GM12873 (cell line): ENCODE measurements around the gene GOLT1A.

Source experiments
- TF ChIP-seq, protein P1 (sequence below): IDR thresholded peaks from 2 replicates; pipeline ENCODE4 v1.5.1; 2012; ENCODE audit warnings: low read depth, mild to moderate bottlenecking, moderate library complexity, low read length, control low read depth; ENCODE audit not compliant: insufficient read depth; ENCODE audit errors: missing control alignments

The GOLT1A gene

DNA sequence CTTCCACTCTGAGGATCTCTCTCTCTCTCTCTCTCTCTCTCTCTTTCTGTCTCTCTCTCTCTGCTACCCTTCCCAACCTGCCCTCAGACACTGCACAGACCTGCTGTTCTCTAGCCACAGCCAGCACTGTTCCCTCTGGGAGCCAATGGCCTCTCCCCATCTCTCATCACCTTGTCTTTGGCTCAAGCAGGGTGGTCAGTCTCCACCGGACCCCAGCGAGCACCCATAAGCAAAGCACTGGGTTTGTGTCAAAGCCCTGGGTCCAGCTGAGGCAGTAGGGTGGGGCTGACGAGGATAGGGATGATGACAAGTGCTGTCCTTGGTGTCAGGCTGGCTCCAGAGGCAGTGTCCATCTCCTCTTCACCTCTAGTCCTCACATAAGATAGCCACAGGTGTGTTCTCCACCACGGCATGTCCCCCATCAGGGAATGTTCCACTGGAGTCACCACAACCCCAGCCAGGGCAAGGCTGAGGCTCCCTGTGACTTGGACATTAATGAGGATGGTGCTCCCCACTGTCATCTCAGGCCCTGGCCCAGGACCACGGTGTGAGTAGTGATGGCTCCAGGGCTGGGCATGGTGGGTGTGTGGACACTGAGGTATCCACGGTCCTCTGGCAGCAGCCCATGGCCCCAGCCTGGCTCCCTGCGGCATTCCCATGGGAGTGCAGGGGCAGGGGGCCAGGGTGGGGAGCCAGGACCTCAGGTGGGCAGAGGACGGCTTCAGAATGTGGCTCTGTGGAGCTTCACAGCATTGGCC, 8.4 kb upstream of the GOLT1A start:
- TF ChIP-seq, protein P1, sequence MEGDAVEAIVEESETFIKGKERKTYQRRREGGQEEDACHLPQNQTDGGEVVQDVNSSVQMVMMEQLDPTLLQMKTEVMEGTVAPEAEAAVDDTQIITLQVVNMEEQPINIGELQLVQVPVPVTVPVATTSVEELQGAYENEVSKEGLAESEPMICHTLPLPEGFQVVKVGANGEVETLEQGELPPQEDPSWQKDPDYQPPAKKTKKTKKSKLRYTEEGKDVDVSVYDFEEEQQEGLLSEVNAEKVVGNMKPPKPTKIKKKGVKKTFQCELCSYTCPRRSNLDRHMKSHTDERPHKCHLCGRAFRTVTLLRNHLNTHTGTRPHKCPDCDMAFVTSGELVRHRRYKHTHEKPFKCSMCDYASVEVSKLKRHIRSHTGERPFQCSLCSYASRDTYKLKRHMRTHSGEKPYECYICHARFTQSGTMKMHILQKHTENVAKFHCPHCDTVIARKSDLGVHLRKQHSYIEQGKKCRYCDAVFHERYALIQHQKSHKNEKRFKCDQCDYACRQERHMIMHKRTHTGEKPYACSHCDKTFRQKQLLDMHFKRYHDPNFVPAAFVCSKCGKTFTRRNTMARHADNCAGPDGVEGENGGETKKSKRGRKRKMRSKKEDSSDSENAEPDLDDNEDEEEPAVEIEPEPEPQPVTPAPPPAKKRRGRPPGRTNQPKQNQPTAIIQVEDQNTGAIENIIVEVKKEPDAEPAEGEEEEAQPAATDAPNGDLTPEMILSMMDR = no peak

DNA sequence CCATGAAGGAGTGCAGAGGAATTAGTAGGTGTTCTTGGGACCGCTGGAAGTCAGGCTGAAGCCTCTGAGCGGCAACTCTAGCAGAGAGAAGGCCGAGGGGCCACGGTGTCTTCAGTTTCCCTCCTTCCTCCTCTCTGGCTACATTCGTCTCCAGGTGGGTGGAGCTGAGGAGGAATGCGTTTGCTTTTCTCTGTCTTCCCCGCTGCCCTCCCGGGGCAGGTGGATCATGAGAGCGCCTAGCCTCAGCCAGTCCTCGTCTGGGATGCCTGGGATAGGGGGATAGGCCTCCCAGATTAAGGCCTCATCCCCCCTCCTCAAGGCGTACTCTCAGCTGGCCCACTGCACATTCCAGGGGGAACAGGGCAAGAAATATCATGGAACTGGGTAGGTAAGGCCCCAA, 7.5 kb upstream of the GOLT1A start:
- TF ChIP-seq, protein P1 = no peak

DNA sequence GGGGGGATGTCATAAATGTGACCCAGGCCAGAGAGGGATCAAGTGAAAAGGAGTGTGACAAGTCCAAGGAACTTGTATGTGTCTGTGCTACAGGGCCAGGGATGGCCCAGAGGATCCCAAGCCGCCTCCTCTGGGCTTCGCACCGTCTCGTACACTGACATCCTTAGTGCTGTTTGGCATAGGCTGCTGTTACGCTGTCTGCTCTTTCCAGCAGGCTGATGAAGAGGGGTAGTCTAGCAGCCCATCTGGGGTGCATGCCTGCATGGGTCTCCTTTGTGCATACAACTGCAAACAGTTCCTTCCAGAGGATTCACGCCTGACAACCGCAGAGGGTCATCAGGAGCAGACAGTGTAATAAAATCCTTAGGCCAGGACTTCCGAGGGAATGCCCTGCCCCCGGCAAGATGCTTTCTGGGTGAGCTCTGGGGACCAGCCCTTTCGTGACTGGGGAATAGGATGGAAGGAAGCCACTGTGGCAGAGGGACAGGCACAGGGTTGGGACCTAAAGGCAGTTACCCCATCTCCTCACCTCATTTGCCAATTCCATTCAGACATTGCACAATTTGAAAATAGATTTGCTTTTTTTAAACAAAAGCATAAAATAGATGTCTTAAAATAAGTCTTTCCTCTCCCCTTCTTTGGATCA, 6.3 kb upstream of the GOLT1A start:
- TF ChIP-seq, protein P1 = no peak

DNA sequence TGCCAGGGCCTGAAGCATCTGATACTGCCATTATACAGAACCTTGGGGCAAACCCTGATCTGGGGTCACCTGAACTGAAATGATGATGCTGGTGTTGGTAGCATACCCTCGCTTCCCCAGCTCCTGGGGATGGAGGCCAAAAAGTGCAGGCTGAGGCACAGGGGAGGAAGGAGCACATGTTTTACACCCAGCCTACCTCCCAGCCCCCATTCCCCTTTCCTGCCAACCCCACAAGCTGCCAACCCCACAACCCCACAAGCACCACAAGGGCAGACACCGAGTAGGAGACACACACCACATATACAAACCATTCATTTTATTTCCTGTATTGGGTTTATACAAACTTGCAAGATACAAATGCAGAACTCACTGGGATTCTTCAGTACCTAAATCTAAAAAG, 4.8 kb upstream of the GOLT1A start:
- TF ChIP-seq, protein P1 = no peak

DNA sequence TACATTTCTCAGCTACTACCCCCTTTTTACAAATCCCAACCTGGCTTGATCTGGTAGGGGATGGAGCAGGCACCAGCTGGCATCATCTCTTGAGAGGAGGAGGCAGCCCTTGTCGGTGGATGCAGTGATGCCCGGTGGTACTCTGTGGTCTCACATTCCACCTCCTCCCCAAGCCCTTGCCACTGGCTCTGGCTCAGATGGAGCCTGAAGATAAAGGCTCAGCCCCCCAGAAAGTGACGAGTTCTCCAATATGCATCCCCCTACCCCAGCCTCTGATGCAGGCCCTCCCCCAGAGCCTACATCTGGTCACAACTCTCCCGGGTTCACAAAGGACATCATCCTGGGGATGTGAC, 3.8 kb upstream of the GOLT1A start:
- TF ChIP-seq, protein P1 = no peak

DNA sequence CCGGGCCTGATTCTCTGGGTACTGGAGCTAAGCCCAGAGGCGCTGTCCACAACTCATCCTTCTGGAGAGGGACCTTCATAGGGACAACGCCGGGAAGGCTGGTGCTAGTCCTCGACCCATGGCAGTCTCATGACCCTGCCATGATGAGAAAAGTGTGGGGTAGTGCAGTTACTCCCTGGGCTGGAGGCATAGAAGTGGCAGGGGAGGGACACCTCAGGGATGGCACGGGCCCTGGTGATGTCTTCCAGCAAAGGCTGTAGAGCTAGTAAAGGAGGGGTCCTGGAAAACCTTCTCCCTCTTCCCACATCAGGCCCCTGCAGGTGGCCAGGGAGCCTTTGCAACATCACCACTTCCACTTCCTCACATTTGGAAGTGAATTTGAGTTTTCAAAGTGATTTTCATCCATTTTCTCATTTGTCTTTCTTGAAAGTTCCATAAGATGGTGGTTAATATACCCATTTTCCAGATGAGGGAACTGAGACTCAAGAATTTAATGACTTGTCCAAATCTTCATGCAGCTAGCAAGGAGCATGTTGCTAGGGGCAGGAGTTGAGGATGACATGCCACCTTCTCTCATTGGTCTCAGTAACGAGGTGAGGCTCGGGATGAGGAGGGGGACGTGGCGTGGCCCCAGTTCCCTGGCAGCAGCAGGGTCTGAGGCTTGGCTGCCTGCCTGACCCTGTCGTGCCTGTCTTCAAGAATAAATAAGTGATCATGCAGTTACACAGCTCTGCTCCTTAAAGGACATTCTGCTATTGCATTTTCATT, 3.3 kb upstream of the GOLT1A start:
- TF ChIP-seq, protein P1 = no peak

DNA sequence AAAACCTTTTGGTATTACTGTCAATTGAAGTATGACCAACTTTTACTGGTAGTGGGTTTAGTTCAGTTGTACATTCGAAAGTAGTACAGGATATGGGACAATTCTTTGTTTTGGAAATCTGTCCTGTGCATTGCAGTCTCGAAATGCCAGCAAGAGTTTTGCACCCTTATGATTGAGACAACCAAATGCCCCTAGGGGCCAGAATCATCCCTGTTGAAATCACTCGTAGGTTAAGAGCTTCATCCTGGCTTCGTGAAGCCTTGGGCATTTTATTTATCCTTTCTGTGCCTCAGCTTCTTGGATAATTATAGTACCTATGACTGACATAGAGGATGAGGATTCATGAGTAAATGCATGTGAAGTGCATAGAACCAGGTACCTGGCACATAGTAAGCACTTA, 2.4 kb upstream of the GOLT1A start:
- TF ChIP-seq, protein P1 = no peak
